Cardiac septum (tissue), 1 donor: ENCODE data around the gene GPAM. TPM values are rescaled to one million over a fixed set of nuclear protein-coding genes. Genes with fewer than 3 reads are reported as not detected.
"Not testable (repeated sequence)": the region's sequence is repeated elsewhere in the genome, so short reads cannot be mapped to it uniquely, and the experiment has no call there.

Experiments
- DNase-seq: peaks from one replicate; pipeline ENCODE4 v3.0.0-alpha.2; 2020; ENCODE audit warnings: low spot score
- intact Hi-C: fragments of 100-400 bp; cut with DNase I; formaldehyde crosslinking; loops from one replicate; pipeline ENCODE4 v1.14.0; 2022
- total RNA-seq: library from RNA; stranded (reverse); fragmentation: NEBNext Ultra II Directional; extraction: Animal tissue kit (Norgen Biotek cat#: 25700); gene quantifications from one replicate; pipeline ENCODE4 v1.2.1, GENCODE V29; 2021
- donor health status: DM: no; HTN: no; CAD: no.

Gene GPAM
- total RNA-seq, 1 donor from 2014 or later: 11.5 TPM

DNA sequence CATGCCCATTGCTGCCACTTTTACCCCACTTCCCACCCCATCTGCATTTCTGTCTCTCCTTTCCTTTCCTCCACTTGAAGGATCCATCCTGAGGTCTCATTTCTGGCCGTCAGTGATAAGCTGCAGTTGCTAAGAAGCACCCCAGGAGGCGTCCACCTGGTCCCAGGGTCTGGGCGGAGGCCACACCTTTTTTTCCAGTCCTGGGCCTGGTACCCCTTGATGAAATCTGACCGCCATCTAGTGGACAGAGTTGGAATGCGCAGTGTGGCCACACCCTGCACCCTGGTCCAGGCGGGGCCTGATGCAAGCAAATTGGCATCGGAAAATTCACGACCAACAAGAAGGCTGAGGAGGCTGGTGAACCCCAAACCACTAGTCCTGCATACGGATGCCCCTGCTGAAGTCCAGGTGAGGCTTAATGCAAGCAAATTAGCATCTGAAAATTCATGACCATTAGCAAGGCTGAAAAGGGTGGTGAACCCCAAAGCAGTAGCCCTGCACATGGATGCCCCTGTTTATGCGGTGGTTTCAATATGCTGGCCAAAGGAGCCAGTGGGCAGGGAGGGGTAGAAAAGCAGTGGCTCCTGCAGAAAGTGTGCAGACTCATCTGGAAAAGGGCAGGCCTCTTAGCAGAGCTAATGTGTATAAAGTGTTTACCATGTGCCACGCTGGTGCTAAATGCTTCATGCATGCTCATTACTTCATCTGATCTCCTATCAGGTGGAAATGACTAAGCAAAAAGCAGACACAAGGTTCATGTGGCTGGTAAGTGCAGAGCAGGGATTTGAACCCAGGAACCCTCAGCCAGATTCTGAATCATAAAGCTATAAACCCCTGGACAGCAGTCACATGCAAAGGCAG is 43.2 kb downstream of the GPAM start:
- intact Hi-C loops: no loop called here
- DNase-seq: no peak

DNA sequence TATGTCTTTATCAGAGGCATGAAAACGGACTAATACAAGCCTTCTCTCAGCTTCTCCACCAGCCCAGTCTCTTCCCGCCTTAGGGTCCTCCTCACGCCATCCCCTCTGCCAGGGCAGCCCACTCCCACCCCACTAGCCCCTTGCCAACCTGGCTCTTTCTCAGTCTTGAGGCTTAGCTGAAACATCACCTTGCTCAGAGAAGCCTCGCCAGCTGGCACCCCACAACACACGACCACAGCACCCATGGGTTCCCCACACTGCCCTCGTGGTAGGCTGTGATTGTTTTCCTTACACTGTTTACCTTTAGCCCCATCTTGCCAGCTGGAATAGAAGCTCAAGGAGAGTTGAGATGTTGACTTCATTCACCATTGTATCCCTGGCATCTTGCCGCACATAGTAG is 44.4 kb downstream of the GPAM start:
- DNase-seq: no peak
- intact Hi-C loops: loop anchor here (5.0 kb wide), 1 partner anchor 178 kb away; no protein-coding TSS in a partner anchor

DNA sequence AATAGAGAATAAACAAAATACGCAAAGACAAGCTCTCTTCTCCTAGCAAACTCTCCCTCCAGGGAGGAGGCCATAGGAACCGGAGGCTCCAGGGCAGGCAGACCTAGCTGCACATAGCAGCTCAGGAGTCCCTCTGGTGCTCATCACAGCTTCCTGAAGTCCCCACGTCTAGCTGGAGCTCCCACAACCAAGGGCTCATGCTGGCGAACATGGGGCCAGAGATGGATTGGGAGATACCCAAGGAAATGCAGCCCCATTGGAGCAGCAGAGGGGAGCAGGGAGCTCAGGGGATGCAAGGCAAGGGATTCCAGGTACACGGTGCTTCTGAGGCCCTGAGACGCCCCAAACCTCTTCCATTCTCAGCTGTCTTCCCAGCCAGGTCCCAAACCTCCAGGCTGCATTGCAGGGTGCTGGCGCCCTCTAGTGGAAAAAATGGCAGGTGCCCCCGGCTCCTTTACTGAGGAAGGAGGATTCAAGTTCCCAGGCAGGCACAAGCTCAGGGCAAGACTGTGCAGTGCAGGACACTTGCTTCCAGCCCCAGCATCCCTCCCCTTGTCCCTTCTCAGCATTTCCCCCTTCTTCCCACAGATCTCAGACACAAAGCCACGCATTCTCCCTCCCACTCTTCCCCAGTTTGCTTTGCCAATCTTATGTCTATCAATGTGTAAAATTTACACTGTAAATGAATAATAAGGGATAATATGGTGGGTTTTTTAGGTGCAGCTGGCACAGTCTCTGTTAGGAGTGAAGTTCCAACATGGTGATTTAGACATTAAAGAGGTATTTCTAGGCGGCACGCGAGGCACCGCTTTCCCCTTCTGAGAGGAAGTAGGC is 46.2 kb downstream of the GPAM start:
- DNase-seq: no peak
- intact Hi-C loops: loop anchor here (5.0 kb wide), 1 partner anchor 180 kb away; no protein-coding TSS in a partner anchor

DNA sequence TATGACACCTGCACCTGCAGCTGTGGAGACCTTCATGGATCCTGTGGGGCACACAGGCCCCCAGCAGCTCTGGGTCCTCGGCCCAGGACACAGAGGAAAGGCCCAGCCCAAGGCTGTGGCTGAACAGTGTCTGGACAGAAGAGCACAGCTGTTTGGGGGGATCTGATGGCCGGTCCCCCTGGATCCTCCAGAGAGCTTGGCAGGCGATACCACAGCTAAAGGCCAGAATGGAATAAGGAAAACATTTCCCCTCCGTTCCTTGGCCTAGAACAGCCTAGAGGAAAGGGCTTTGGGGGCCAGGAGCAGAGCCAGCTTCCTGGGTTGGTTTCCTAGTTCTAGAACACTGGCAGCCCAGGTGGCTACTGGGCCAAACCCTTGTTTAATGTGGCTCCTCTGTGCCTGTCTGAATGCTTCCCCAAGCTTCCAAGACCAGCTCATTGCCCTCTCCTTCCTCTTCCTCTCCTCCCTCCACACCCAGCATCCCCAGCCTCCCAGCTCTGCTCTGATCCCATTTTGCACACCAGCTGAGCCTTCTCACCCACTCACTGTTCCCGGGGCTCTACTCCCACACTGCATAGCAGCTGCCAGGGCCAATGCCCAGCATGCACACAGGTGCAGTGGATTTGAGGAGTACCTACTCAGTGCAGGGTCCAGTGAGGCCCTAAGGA is 46.9 kb downstream of the GPAM start:
- no peak for DNase-seq
- intact Hi-C loops: loop anchor here (5.0 kb wide), 1 partner anchor 181 kb away; no protein-coding TSS in a partner anchor

DNA sequence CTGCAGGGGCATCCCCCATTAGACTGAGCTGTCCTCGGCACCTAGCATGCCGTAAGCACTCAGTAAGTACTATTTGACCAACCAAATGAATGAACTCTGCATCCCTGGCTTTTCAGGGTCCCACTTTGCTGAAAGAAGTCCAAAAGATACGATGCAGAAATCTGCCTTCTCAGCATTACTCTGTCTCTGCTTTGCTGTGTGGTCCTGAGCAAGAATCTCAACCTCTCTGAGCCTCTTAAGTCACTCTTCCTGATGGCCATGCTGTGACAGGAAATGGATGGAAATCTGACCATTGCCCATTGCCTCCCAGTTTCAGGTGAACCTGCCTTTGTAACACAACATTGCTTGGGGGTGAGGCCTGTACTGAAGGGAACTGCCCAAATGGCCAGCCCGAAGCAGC is 48.0 kb downstream of the GPAM start:
- intact Hi-C loops: loop anchor here (5.0 kb wide), 1 partner anchor 182 kb away; no protein-coding TSS in a partner anchor
- no peak for DNase-seq

DNA sequence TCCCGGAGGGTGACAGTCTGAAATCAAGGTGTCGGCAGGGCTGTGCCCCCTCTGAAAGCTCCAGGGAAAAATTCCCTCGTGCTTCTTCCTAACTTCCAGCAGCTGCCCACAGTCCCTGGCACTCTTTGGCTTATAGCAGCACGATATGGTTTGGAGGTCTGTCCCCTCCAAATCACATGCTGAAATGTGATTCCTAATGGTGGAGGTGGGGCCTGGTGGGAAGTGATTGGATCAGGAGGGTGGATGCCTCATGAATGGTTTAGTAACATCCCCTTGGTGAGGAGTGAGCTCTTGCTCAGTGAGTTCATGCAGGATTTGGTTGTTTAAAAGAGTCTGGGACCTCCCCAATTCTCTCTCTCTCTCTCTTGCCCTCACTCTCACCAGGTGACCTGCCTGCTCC is 51.1 kb downstream of the GPAM start:
- no peak for DNase-seq
- intact Hi-C loops: no loop called here

DNA sequence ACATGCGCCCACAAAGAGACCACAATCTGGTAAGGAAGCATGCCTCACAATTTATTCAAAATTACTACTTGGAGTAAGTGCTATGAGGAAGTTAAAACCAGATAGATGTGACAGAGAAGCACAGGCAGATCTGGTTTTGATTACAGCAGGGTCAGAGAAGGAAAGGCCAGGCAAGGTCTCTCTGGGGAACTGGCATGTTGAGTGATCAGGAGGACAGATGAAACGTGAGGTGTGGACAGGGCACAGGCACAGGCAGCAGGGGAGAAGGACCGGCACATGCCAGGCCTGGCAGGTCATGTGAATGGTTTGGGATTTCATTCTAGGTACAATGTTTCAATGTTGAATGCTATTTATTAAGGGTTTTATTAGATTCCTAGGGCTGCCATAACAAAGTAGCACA is 51.6 kb downstream of the GPAM start:
- intact Hi-C loops: no loop called here
- no peak for DNase-seq

DNA sequence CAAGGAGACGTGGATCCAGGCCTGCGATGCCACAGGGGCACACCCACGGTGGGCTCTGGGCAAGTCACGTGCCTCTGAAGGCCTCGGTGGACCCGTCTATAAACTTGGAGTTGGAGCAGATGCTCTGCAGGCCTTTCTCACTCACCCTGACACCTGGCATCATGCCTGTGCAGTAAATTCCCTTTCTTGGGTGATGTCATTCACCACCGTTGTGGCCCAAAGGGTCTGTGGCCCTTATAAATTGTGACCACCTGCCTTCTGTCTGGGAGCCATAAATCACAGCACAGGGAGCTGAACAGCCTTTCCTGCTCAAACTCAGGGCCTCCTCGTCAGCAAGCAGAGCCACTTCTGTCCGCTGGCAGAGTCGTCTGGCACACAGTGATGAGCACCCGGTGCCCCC is 52.2 kb downstream of the GPAM start:
- no peak for DNase-seq
- intact Hi-C loops: no loop called here

DNA sequence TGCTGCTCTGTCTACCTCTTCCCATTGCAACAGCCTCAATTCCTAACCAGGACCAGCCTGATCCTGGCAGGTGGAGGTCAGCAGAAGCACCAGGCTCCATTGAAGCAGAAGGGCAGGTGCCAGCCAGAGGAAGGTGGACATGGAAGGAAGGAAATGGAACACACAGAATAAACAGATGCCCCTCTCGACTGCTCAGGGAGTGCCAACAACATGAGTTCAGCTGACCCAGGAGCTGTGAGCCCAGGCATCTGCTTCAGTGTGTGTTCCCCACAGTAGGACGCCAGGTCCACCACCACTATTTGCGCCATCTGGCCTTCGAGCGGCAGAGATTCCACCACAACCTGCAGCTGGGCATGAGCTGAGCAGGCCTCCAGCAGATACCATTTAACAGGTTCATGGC is 56.7 kb downstream of the GPAM start:
- DNase-seq: no peak
- intact Hi-C loops: no loop called here

DNA sequence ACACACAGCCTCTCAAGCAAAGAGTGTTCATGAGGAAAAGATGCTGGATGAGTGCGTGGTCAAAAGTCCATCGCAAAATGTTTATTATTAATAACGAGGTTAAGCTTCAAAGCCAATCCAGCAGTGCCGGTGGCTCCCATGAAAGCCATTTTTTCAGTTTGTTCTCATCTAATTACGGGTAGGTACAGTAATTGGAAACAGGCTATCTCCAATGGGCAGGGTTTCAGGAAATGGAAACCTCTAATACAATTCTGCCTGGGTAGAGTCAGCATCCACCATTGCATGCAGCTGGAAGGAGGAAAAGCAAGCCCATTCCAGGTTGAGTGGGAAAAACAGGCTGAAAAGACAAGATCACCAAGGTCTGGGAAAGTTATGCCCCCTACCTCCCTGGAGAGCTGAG is 57.4 kb downstream of the GPAM start:
- intact Hi-C loops: no loop called here
- DNase-seq: no peak

DNA sequence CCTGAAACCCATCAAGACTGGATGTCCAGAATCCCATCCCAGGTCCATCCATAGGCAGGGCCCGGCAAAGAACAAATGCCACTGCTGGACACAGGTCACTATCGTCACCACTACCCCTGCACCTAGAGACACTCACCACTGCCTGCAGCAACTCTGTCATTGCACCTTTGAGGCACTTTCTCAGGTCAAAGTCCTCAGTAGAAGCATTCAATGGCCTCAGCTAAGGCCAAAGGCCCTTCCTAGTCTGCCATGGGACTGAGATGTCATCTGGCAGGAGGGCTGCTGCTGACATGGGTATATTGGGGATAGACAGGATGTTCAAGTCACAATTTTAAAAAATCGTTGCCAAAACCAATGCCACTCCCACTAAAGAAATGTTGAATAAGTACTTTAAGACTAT is 58.7 kb downstream of the GPAM start:
- intact Hi-C loops: no loop called here
- no peak for DNase-seq

DNA sequence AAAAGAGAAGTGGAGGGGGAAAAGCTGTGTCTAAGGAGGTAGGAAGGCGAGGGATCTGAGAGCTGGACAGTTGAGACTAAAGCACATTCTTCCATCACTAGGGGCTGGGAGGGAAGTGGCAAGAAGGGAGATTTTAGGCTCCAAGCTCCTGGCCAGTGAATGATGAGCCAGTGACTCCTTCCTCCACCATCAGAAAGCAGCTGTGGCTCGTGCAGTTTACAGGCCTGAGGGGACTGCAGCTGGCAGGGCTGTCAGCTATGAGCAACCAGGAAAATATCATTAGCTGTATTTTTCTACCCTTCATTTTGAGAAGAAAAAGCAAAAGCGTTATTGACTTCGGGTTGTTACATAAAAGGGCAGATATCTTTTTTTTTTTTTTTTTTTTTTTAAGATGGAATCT is 60.7 kb downstream of the GPAM start:
- intact Hi-C loops: no loop called here
- no peak for DNase-seq

DNA sequence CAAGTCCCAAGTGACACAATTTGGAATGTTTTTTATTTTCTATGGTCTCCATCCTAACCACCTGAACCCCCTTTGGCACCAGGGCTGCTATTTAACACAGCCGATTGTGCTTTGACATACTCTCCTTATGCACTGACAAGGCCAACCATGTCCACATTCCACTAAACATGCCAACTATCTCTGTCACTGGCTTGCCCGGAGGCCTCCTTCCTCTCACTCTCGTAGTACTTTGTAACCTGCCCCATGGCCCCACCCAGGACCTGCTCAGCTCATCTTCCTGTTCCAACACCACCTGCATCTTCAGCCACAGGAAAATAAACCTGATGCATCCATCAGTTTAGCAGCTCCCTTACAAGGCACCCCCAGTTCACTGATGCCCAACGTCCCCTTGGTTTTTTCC is 63.1 kb downstream of the GPAM start:
- intact Hi-C loops: no loop called here
- no peak for DNase-seq

DNA sequence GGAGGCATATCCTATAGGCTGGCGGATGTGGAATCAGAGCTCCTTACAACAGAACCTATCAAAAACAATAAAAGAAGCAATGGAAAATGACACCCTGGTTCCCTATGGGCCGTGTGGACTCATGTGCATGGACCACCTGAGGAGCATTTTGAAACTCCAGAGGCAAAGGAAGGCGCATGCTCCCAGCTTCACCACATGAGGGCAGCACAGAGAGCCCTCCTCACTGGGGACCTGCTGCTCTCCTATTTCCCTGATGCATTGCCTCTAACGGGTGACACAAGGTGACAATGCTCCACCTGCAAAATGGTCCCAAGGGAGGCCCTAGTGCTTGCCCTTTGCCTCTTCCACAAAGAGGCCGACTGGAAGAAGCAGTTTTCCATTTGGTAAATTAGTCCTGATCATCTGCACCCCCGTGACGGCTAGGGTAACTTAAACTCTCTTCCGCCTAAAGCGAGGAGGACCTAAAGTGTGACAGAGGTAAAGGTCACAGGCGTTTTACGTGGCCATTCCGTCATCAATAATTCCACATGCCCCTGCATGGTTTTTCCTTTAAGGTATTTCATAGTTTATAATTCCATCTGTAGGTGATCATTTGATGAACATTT is 67.7 kb downstream of the GPAM start:
- DNase-seq: no peak
- intact Hi-C loops: no loop called here

DNA sequence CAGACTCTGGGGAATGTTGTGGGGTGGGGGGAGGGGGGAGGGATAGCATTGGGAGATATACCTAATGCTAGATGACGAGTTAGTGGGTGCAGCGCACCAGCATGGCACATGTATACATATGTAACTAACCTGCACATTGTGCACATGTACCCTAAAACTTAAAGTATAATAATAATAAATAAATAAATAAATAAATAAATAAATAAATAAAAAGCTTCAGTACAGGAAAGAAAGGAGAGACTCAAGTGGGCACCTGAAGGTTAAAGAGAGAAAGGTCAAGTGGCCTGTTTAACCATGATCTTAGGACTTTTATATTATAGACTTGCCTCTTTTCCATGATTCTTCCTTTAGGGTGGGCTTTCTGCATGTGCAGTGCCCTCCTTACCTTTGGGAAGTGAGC is 73.8 kb downstream of the GPAM start:
- intact Hi-C loops, DNase-seq: not testable (repeated sequence)

Other genes starting within 250 kb of the GPAM start
- gene TECTB, start 99.6 kb upstream of the GPAM start, total RNA-seq: not detected
- gene ACSL5, start 190.4 kb upstream of the GPAM start, total RNA-seq: 5.1 TPM